K562 (cell line): Measurements from ENCODE around the gene FIZ1.

Source experiments
- ATF3 ChIP-seq, 2 experiments: fragments of 450-650 bp in 1 of 2; sonication (generic) in 1 of 2; formaldehyde crosslinking in 1 of 2; IDR thresholded peaks in 1 of 2; conservative IDR thresholded peaks in 1 of 2; 2 replicates each; pipeline versions ENCODE4 v1.6.1 to v1.8.1; 2016 to 2023; ENCODE audit warnings: mild to moderate bottlenecking in 2 of 2, moderate library complexity in 2 of 2, inconsistent platforms in 1 of 2, missing genetic modification reagents in 1 of 2
- CTCF ChIP-seq, 3 experiments: IDR thresholded peaks in 2 of 3; conservative IDR thresholded peaks in 1 of 3; 2 replicates each; pipeline ENCODE4 v1.5.1; 2011 to 2012; ENCODE audit warnings: low read length in 3 of 3, mild to moderate bottlenecking in 3 of 3, control low read depth in 2 of 3, improper control_type of control experiment in 1 of 3, inconsistent platforms in 1 of 3, low read depth in 1 of 3, mixed read lengths in 1 of 3, moderate library complexity in 1 of 3; ENCODE audit not compliant: insufficient read depth in 2 of 3
- EZH2 ChIP-seq: IDR thresholded peaks from 2 replicates; pipeline ENCODE4 v1.6.1; 2012; ENCODE audit warnings: low read depth, mild to moderate bottlenecking, inconsistent platforms, low read length, borderline replicate concordance
- GTF2F1 ChIP-seq: IDR thresholded peaks from 2 replicates; pipeline ENCODE4 v1.6.1; 2011; ENCODE audit warnings: low read depth, low read length, improper control_type of control experiment
- HDGF ChIP-seq: fragments of 450-650 bp; IDR thresholded peaks from 2 replicates; pipeline ENCODE4 v1.6.1; 2016
- MXI1 ChIP-seq: IDR thresholded peaks from 2 replicates; pipeline ENCODE4 v1.6.1; 2011; ENCODE audit warnings: low read depth, mild to moderate bottlenecking, improper control_type of control experiment, low read length
- NONO ChIP-seq, 2 experiments: fragments of 200-400 bp in 1 of 2; fragments of 450-650 bp in 1 of 2; formaldehyde crosslinking in 1 of 2; IDR thresholded peaks; 2 replicates each; pipeline ENCODE4 v1.6.1; 2017; ENCODE audit warnings: low read depth in 2 of 2, mild to moderate bottlenecking in 2 of 2, moderate library complexity in 2 of 2, low read length in 1 of 2
- PML ChIP-seq: IDR thresholded peaks from 2 replicates; pipeline ENCODE4 v1.6.1; 2012; ENCODE audit warnings: low read length, inconsistent platforms
- SMARCC2 ChIP-seq: fragments of 450-650 bp; IDR thresholded peaks from 2 replicates; pipeline ENCODE4 v1.6.1; 2017; ENCODE audit warnings: antibody characterized with exemption, moderate library complexity, mild to moderate bottlenecking, low read depth
- ZNF217 ChIP-seq: sonication (generic); formaldehyde crosslinking; IDR thresholded peaks from 2 replicates; pipeline ENCODE4 v1.8.0; 2022; ENCODE audit warnings: mild to moderate bottlenecking, missing genetic modification reagents
- ZNF561 ChIP-seq: fragments of 450-650 bp; formaldehyde crosslinking; conservative IDR thresholded peaks from 2 replicates; pipeline ENCODE4 v1.4.0; 2020; ENCODE audit warnings: mild to moderate bottlenecking, moderate library complexity
- TF ChIP-seq, protein P1 (sequence below): conservative IDR thresholded peaks from 2 replicates; pipeline ENCODE4 v1.6.1; 2011; ENCODE audit warnings: low read depth, mild to moderate bottlenecking, low read length; ENCODE audit not compliant: control insufficient read depth

- TF ChIP-seq CTCF (IDR thresholded peaks at IDR 0.05 in 2 of 3, conservative IDR thresholded peaks at IDR 0.05 in 1 of 3; ENCODE audit: insufficient read depth in 2 of 3, low read depth in 1 of 3, low read length in 3 of 3) (no peak), HDGF (no peak), MXI1 (no peak), GTF2F1 (no peak), ATF3 (IDR thresholded peaks at IDR 0.05) (no peak), ATF3 (CRISPR knock-in tag; conservative IDR thresholded peaks at IDR 0.05) (no peak), EZH2 (no peak), PML (no peak), ZNF561 (CRISPR knock-in tag) (no peak), NONO (IDR thresholded peaks at IDR 0.05; ENCODE audit: low read depth in 2 of 2, low read length in 1 of 2) (no peak), SMARCC2 (no peak), ZNF217 (CRISPR knock-in tag) (no peak)
- TF ChIP-seq, protein P1, sequence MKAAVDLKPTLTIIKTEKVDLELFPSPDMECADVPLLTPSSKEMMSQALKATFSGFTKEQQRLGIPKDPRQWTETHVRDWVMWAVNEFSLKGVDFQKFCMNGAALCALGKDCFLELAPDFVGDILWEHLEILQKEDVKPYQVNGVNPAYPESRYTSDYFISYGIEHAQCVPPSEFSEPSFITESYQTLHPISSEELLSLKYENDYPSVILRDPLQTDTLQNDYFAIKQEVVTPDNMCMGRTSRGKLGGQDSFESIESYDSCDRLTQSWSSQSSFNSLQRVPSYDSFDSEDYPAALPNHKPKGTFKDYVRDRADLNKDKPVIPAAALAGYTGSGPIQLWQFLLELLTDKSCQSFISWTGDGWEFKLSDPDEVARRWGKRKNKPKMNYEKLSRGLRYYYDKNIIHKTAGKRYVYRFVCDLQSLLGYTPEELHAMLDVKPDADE: no peak
These were observed 56.9 kb downstream of the FIZ1 start for GRCh38 chr19:55542292-55542855.
